Measurements from ENCODE around the gene ANO10. TPM values are rescaled to one million over a fixed set of nuclear protein-coding genes. Genes with fewer than 3 reads are reported as not detected.
A peak's percentile ranks its signal among the peaks of the same experiment; 100 is the strongest.
"Not testable (repeated sequence)": the region's sequence is repeated elsewhere in the genome, so short reads cannot be mapped to it uniquely, and the experiment has no call there.

The ANO10 gene
- total RNA-seq, 2 experiments from 2014 or later, result 6.3 to 8.9 TPM

DNA sequence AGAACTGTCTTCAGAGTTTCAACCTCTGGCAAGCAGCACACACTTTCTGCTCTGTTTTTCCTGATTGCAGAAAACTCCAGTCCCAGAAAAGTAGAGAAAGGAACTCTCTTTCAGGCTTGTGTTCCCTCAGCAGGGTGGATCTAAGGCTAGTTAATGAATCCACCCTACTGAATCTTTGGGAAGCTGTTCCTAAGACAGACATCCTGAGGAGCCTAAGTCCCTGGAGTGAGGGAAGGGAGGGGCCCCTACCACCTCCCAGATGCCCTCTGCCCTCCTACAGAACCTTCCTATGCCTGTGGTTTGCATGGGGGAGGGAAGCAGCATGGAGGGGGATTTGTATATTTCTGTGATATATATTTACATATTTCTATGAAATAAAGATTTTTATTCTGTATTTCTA, 124.4 kb downstream of the ANO10 start:
- H3K36me3 Mint-ChIP-seq (ENCODE audit: low read depth), result peaks cover 2% of the 10 kb centered on the region
- intact Hi-C loops (cut with micrococcal nuclease), result no loop called here
- H3K27me3 Mint-ChIP-seq, result no peaks in the 10 kb centered on the region
- H3K4me3 Mint-ChIP-seq, result no peak overlapping the region
- ATAC-seq, result peak; percentile 18
- peak overlapping the region; percentile 79 for H3K27ac Mint-ChIP-seq
- TF ChIP-seq, protein P1, sequence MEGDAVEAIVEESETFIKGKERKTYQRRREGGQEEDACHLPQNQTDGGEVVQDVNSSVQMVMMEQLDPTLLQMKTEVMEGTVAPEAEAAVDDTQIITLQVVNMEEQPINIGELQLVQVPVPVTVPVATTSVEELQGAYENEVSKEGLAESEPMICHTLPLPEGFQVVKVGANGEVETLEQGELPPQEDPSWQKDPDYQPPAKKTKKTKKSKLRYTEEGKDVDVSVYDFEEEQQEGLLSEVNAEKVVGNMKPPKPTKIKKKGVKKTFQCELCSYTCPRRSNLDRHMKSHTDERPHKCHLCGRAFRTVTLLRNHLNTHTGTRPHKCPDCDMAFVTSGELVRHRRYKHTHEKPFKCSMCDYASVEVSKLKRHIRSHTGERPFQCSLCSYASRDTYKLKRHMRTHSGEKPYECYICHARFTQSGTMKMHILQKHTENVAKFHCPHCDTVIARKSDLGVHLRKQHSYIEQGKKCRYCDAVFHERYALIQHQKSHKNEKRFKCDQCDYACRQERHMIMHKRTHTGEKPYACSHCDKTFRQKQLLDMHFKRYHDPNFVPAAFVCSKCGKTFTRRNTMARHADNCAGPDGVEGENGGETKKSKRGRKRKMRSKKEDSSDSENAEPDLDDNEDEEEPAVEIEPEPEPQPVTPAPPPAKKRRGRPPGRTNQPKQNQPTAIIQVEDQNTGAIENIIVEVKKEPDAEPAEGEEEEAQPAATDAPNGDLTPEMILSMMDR (IDR thresholded peaks at IDR 0.05), result no peak
- CTCF ChIA-PET, result interaction anchor here (1.3 to 1.5 kb wide), 4 partner anchors 19 to 335 kb away, joined by 3 to 5 read pairs (median 3); no protein-coding TSS in a partner anchor
- POLR2A ChIA-PET, result interaction anchor here (1.2 kb wide), 1 partner anchor 157 kb away, joined by 3 read pairs; no protein-coding TSS in a partner anchor
- no peak for DNase-seq
- H3K4me1 Mint-ChIP-seq (ENCODE audit: low read depth), result peaks cover 48% of the 10 kb centered on the region
- H3K9me3 Mint-ChIP-seq, result no peaks in the 10 kb centered on the region

DNA sequence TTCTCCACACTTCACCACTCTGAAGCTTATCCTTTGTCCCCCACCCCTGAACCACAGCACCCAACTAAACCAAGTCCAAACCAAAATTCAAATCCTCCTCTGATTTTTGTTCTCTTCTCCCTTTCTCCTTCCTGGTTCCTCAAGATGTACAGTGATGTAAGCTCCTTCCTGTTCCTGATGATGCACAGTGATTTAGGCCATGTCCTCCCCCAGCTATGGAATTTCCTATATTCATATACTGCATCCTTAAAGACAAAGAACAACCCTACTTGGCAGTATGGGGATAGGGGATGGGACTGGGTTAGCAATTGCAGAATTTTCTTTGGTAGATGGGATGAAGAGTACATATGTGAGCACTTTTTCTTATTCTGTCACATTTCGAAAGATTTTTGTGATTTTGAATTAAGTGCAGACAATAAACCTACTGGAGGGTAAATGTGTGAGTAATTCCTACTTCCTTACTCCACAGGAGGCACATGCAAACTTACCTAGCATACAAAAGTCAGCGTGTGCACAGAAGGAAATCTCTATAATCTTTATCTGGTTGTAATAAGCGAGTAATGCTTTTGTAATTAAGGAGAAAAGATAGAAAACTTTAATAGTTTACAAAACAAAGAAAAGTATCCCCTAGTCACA, 125.0 kb downstream of the ANO10 start:
- no peaks in the 10 kb centered on the region for H3K27me3 Mint-ChIP-seq
- intact Hi-C loops (cut with micrococcal nuclease), result no loop called here
- peaks cover 50% of the 10 kb centered on the region for H3K4me1 Mint-ChIP-seq (ENCODE audit: low read depth)

GRCh38 chr3:43492932-43493331, 128.9 kb downstream of the ANO10 start:
- H3K27ac Mint-ChIP-seq; intact Hi-C loops (cut with micrococcal nuclease); CTCF ChIA-PET; H3K36me3 Mint-ChIP-seq (ENCODE audit: low read depth); ATAC-seq; H3K9me3 Mint-ChIP-seq; POLR2A ChIA-PET; H3K27me3 Mint-ChIP-seq; H3K4me3 Mint-ChIP-seq; DNase-seq: not testable (repeated sequence)
- H3K4me1 Mint-ChIP-seq (ENCODE audit: low read depth), result peaks cover 30% of the 10 kb centered on the region

More for the DNA sequence above, 125.0 kb downstream of the ANO10 start:
- Mint-ChIP-seq H3K4me3 (no peak overlapping the region), H3K36me3 (ENCODE audit: low read depth) (peaks cover 3% of the 10 kb centered on the region), H3K27ac (peak overlapping the region; percentile 79), H3K9me3 (no peaks in the 10 kb centered on the region)
- ChIA-PET CTCF (interaction anchor here (1.3 to 1.5 kb wide), 3 partner anchors 20 to 38 kb away, joined by 3 read pairs; no protein-coding TSS in a partner anchor), POLR2A (no interaction called here)
- ATAC-seq (no peak), DNase-seq (no peak)
- TF ChIP-seq, protein P1 (IDR thresholded peaks at IDR 0.05), result no peak

- CTCF ChIA-PET, result interaction anchor here (0.8 kb wide), 1 partner anchor 329 kb away, joined by 3 read pairs; no protein-coding TSS in a partner anchor
- H3K9me3 Mint-ChIP-seq; H3K27ac Mint-ChIP-seq; DNase-seq; POLR2A ChIA-PET; intact Hi-C loops (cut with micrococcal nuclease); H3K27me3 Mint-ChIP-seq; H3K4me3 Mint-ChIP-seq; H3K36me3 Mint-ChIP-seq (ENCODE audit: low read depth); ATAC-seq: not testable (repeated sequence)
- peaks cover 22% of the 10 kb centered on the region for H3K4me1 Mint-ChIP-seq (ENCODE audit: low read depth)
These were observed 130.0 kb downstream of the ANO10 start for GRCh38 chr3:43491807-43492206.

DNA sequence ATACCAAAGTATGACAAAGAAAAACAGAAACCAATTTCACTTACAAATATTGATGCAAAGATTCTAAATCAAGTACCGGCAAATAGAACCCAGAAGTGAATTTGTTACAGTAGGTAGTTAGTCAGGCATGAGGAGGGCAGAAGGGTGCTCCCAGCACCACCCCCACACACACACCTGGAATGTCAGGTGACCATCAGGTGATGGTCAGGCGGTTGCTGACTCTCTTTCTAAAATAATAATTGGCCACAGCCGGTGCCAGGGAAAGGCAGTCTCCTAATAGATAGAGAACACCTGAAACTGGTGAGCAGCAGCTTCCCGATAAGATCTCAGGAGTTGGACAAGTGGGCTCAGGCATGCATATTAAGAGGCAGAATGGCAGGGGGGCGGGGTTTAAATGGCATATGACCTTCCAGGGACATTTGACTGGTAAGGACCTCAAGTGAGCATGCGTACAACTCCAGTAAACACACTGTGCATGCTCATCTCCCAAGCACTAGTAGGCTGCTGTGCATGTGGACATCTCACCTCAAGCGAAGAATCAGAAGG, 131.1 kb downstream of the ANO10 start:
- ATAC-seq, result no peak
- CTCF ChIA-PET, result no interaction called here
- intact Hi-C loops (cut with micrococcal nuclease), result no loop called here

More for the DNA sequence above, 131.1 kb downstream of the ANO10 start:
- Mint-ChIP-seq H3K4me1 (ENCODE audit: low read depth) (peaks cover 18% of the 10 kb centered on the region), H3K4me3 (no peak overlapping the region), H3K27me3 (no peaks in the 10 kb centered on the region), H3K36me3 (ENCODE audit: low read depth) (peaks cover 1% of the 10 kb centered on the region), H3K9me3 (peaks cover 2% of the 10 kb centered on the region), H3K27ac (no peak overlapping the region)
- POLR2A ChIA-PET, result no interaction called here
- TF ChIP-seq, protein P1 (IDR thresholded peaks at IDR 0.05), result no peak
- no peak for DNase-seq

Data from activated CD8-positive, alpha-beta T cell treated with anti-CD3 and anti-CD28 coated beads for 36 hours (primary cell).